Measurements from ENCODE around the gene ZBTB16. TPM values are rescaled to one million over a fixed set of nuclear protein-coding genes. Genes with fewer than 3 reads are reported as not detected.
A peak's percentile ranks its signal among the peaks of the same experiment; 100 is the strongest.

The ZBTB16 gene
- total RNA-seq, 1 donor from 2014 or later = 11.9 TPM

- H3K27ac Mint-ChIP-seq = no peak overlapping the region
- no peak for DNase-seq (ENCODE audit: extremely low spot score, unreplicated experiment)
- no peaks in the 10 kb centered on the region for H3K36me3 Mint-ChIP-seq
- H3K9me3 Mint-ChIP-seq = no peaks in the 10 kb centered on the region
- peaks cover 72% of the 10 kb centered on the region for H3K4me1 Mint-ChIP-seq (ENCODE audit: unreplicated experiment)
- peaks cover 86% of the 10 kb centered on the region for H3K27me3 Mint-ChIP-seq
- no peak for TF ChIP-seq CTCF (conservative IDR thresholded peaks at IDR 0.05)
- peak overlapping the region; percentile 32 for H3K4me3 Mint-ChIP-seq
Measured at GRCh38 chr11:114171257-114172054, 111.9 kb downstream of the ZBTB16 start.

DNA sequence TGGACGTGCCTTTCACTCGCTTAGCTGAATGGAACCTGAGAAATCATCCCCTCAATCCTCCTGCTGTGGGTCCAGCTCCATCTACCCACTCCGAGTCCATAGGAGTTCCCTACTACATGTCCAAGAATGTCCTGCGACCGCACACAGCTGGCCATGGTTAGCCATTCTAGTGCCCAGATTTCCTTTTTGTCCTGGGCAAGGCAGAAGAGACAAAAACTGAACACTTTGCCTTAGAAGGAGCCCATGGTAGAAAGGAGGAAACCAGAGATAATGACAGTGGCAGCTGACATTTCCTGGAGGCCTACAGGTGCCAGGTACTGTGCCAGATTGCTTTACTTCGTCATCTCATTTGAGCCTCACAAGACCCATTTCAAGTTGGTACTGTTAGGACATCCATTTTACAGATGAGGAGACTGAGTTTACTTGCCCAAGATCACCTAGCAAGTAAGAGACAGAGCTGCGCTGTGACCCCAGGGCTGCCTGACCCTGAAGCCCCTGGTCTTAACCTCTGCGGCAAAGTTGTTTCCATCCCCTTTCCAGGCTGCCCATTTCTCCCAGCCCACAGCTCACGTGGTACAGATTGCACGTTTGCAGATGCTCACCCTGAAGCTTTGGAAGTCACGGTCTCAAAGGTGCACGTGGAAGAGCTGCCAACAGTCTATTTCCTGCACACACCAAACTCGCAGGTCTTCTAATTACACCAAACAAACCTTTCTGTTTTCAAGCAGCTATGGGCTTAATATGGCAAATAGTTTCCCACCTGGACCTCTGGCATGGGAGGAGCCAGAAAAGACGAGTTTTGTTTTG is 112.7 kb downstream of the ZBTB16 start:
- peaks cover 87% of the 10 kb centered on the region for H3K27me3 Mint-ChIP-seq
- H3K27ac Mint-ChIP-seq = no peak overlapping the region
- H3K36me3 Mint-ChIP-seq = no peaks in the 10 kb centered on the region
- H3K4me1 Mint-ChIP-seq (ENCODE audit: unreplicated experiment) = peaks cover 65% of the 10 kb centered on the region
- H3K4me3 Mint-ChIP-seq = peak overlapping the region; percentile 26
- TF ChIP-seq CTCF (conservative IDR thresholded peaks at IDR 0.05) = no peak
- H3K9me3 Mint-ChIP-seq = no peaks in the 10 kb centered on the region
- no peak for DNase-seq (ENCODE audit: extremely low spot score, unreplicated experiment)

DNA sequence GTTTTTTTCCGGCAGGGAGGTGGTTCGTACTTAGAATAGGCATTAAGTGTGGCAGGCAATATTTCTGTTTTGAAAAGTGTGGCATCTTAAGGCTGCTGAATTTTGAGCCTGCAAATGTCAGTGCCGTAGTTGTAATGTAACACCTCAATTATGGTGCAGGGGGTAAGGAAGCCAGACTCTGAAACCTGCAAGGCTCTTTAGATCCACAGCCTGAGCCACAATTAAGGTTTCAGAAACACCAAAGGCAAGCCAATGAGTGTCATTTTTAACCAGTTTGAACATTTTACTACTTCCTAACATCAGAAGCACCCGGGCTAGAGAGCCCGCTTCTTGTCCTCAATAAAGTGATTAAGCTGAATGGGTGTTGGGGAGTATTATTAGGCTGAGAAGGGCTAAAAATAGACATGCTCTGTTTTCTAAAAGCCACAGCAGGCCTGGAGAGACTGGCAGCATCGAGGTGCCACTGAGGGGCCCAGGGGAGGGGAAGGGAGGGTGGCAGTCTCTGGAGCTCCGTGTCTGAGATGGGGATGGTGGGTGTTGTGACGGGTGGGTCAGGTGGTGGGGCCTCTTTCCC is 113.4 kb downstream of the ZBTB16 start:
- Mint-ChIP-seq H3K4me3 (peak overlapping the region; percentile 26), H3K36me3 (no peaks in the 10 kb centered on the region), H3K27ac (no peak overlapping the region), H3K27me3 (peaks cover 88% of the 10 kb centered on the region), H3K9me3 (no peaks in the 10 kb centered on the region), H3K4me1 (ENCODE audit: unreplicated experiment) (peaks cover 61% of the 10 kb centered on the region)
- no peak for TF ChIP-seq CTCF (conservative IDR thresholded peaks at IDR 0.05)
- no peak for DNase-seq (ENCODE audit: extremely low spot score, unreplicated experiment)

- H3K27me3 Mint-ChIP-seq = peaks cover 86% of the 10 kb centered on the region
- H3K27ac Mint-ChIP-seq = no peak overlapping the region
- no peaks in the 10 kb centered on the region for H3K36me3 Mint-ChIP-seq
- peaks cover 53% of the 10 kb centered on the region for H3K4me1 Mint-ChIP-seq (ENCODE audit: unreplicated experiment)
- no peak for DNase-seq (ENCODE audit: extremely low spot score, unreplicated experiment)
- no peaks in the 10 kb centered on the region for H3K9me3 Mint-ChIP-seq
- no peak for TF ChIP-seq CTCF (conservative IDR thresholded peaks at IDR 0.05)
- no peak overlapping the region for H3K4me3 Mint-ChIP-seq
Measured at GRCh38 chr11:114173843-114174242, 114.3 kb downstream of the ZBTB16 start.

DNA sequence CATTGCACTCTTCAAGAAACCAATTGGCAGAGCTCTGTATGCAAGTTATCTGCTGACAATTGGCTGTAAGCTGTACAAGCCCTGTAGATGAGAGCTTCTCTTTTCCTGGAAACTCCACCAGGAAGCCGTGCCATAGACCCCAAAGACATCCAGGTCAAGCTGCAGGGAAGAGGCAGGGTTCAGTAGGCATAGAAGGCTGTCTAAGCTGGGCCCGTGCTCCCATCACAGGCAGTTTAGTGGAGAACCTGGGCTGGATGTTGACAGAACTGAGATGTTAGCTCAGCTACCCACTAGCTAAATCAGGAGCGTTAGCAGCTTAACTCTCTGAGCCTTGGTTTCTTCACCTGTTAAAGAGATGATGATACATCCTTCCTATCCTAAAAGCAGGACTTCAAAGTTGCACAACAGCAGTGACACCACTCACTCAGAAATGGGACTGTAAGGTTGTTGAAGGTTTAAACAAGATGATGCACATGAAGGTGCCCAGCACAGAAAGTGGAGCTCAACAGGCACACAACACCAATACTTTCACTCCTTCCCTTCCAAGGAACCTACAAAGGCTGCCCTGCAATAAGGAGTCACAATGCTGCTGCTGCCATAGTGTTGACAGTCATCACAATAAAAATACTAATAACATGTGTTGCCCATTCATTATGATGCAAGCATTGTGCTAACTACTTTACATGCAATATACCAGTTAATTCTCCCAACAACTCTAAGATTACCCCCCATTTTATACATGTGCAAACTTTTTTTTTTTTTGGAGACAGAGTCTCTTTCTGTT is 115.4 kb downstream of the ZBTB16 start:
- no peak for TF ChIP-seq CTCF (conservative IDR thresholded peaks at IDR 0.05)
- peaks cover 83% of the 10 kb centered on the region for H3K27me3 Mint-ChIP-seq
- H3K27ac Mint-ChIP-seq = peak overlapping the region; percentile 30
- H3K4me3 Mint-ChIP-seq = no peak overlapping the region
- H3K36me3 Mint-ChIP-seq = no peaks in the 10 kb centered on the region
- DNase-seq (ENCODE audit: extremely low spot score, unreplicated experiment) = no peak
- H3K9me3 Mint-ChIP-seq = no peaks in the 10 kb centered on the region
- peaks cover 56% of the 10 kb centered on the region for H3K4me1 Mint-ChIP-seq (ENCODE audit: unreplicated experiment)

All from type B pancreatic cell (in vitro differentiated cells).